GM12864 (cell line): ENCODE results near the gene IFT52.

Source experiments
- DNase-seq: peaks from one replicate; pipeline ENCODE4 v3.0.0-alpha.2; 2011; ENCODE audit warnings: low read depth
- H3K4me3 ChIP-seq: 2 replicates; pipeline ENCODE4 v1.5.1; 2011; ENCODE audit warnings: mild to moderate bottlenecking, low read depth, low read length, control low read depth
- CTCF ChIP-seq: IDR thresholded peaks from 2 replicates; pipeline ENCODE4 v1.5.1; 2011; ENCODE audit warnings: low read depth, mild to moderate bottlenecking, moderate library complexity, low read length, control low read depth, inconsistent platforms; ENCODE audit errors: missing control alignments

The IFT52 gene

GRCh38 chr20:43572891-43573290, 17.8 kb upstream of the IFT52 start:
- H3K4me3 ChIP-seq, result no peak overlapping the region
- DNase-seq, result no peak
- TF ChIP-seq CTCF, result no peak

- no peak for TF ChIP-seq CTCF
- no peak overlapping the region for H3K4me3 ChIP-seq
- DNase-seq, result no peak
Observed at GRCh38 chr20:43576108-43576507, 14.6 kb upstream of the IFT52 start.

GRCh38 chr20:43579861-43580793, 10.6 kb upstream of the IFT52 start:
- no peak for TF ChIP-seq CTCF
- no peak for DNase-seq
- no peak overlapping the region for H3K4me3 ChIP-seq

GRCh38 chr20:43583133-43583864, 7.4 kb upstream of the IFT52 start:
- TF ChIP-seq CTCF, result no peak
- no peak overlapping the region for H3K4me3 ChIP-seq
- DNase-seq, result no peak

GRCh38 chr20:43583982-43584432, 6.7 kb upstream of the IFT52 start:
- H3K4me3 ChIP-seq, result no peak overlapping the region
- TF ChIP-seq CTCF, result no peak
- DNase-seq, result peak; percentile 12

GRCh38 chr20:43584448-43585136, 6.1 kb upstream of the IFT52 start:
- no peak for DNase-seq
- no peak for TF ChIP-seq CTCF
- H3K4me3 ChIP-seq, result no peak overlapping the region
